ENCODE data around the gene CACNA2D3. TPM values are rescaled to one million over a fixed set of nuclear protein-coding genes. Genes with fewer than 3 reads are reported as not detected.
A peak's percentile ranks its signal among the peaks of the same experiment; 100 is the strongest.

CACNA2D3 gene
- polyA plus RNA-seq, 3 donors: 8.3 to 21.5 (median 10.4) TPM

DNA sequence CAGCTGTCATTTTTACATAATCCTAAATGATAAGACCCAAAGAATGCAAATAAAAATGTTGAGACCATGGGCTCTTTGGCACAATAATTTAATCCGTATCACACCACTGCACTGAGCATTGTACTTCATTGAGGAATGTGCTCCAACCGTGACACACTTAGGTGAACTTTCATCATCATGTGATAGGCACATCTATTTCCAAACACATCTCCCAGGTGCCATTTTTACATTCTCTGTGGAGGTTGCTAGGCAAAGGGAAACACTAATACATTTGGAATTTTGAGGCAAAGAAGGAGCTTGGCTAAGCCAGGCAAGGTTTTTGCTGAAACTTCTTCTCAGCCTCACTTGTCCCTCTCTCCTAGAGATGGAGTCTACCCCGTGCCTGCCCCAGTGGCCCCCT is 736.8 kb downstream of the CACNA2D3 start:
- TF ChIP-seq, protein P1, sequence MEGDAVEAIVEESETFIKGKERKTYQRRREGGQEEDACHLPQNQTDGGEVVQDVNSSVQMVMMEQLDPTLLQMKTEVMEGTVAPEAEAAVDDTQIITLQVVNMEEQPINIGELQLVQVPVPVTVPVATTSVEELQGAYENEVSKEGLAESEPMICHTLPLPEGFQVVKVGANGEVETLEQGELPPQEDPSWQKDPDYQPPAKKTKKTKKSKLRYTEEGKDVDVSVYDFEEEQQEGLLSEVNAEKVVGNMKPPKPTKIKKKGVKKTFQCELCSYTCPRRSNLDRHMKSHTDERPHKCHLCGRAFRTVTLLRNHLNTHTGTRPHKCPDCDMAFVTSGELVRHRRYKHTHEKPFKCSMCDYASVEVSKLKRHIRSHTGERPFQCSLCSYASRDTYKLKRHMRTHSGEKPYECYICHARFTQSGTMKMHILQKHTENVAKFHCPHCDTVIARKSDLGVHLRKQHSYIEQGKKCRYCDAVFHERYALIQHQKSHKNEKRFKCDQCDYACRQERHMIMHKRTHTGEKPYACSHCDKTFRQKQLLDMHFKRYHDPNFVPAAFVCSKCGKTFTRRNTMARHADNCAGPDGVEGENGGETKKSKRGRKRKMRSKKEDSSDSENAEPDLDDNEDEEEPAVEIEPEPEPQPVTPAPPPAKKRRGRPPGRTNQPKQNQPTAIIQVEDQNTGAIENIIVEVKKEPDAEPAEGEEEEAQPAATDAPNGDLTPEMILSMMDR (IDR thresholded peaks at IDR 0.05): no peak

DNA sequence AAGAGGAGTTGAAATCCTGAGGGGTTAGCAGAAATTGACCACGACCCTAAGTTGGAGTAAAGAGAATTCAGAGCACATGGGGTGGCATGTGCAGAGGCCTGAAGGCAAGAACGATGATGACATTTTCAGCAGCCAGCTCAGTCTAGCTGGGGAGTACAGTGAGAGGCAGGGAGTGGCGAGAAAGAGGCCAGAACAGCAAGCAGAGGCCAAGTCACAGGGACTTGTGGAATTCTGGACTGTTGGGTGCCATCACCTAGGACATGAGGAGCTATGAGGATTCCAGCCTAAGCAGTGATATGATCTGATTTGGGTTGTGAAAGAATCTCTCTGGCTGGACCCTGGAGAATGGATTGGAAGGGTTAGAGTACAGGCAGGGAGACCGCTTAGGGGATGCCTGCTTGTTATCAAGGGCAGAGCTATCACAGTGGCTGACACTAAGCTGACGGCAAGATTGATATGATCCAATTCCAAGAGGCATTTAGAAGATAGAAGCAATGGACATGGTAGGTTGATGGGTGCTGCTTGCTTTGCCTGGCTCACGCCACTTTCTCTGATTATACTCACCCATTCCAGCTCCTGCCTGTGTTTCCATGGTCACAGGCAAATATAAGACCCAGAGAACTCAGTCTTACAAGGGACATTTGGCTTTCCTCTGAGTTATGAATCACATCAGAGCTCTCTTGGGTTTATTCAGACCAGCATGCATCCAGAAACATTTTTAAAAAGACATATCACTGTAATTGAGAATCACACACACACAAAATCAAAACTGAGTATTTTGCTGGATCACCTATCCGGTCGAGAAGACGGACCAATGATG is 739.1 kb downstream of the CACNA2D3 start:
- Histone ChIP-seq H3K4me2 (replicated peaks; ENCODE audit: extremely low read depth, low read length, poor library complexity, severe bottlenecking) (no peak overlapping the region), H2AFZ (ENCODE audit: insufficient read depth, low read depth, low read length, poor library complexity, severe bottlenecking) (no peak overlapping the region), H3K27ac (ENCODE audit: low read depth in 1 of 2, low read length in 2 of 2) (no peak overlapping the region), H3K36me3 (replicated peaks in 1 of 2; ENCODE audit: control insufficient read depth in 1 of 2, insufficient read depth in 2 of 2, low read length in 2 of 2) (no peaks in the 10 kb centered on the region), H3K79me2 (ENCODE audit: insufficient read depth, low read length) (no peaks in the 10 kb centered on the region), H3K4me3 (replicated peaks in 1 of 3; ENCODE audit: low read depth in 2 of 3, low read length in 3 of 3) (no peak overlapping the region), H3K4me1 (ENCODE audit: control insufficient read depth in 1 of 2, insufficient read depth in 2 of 2, low read length in 2 of 2) (peaks cover 3 to 26% of the 10 kb centered on the region in 2 donors), H3K27me3 (ENCODE audit: control insufficient read depth in 2 of 2, insufficient read depth in 2 of 2, low read length in 2 of 2) (no peaks in the 10 kb centered on the region), H3K9me3 (replicated peaks in 1 of 2; ENCODE audit: control insufficient read depth in 1 of 2, insufficient read depth in 1 of 2, low read length in 2 of 2) (no peaks in the 10 kb centered on the region), H3K9ac (ENCODE audit: insufficient read depth, low read length, poor library complexity, severe bottlenecking) (no peak overlapping the region), H4K20me1 (ENCODE audit: insufficient read depth, low read length) (no peaks in the 10 kb centered on the region)
- Mint-ChIP-seq H3K27ac (peak overlapping the region in 2 of 7 donors; percentile 10 to 62), H3K36me3 (no peaks in the 10 kb centered on the region), H3K9me3 (peaks cover 0 to 1% (median 0%) of the 10 kb centered on the region in 7 donors), H3K4me1 (peaks cover 14% of the 10 kb centered on the region), H3K27me3 (ENCODE audit: low read depth in 3 of 3) (peaks cover 0 to 13% (median 7%) of the 10 kb centered on the region in 3 donors), H3K4me3 (no peak overlapping the region)
- TF ChIP-seq, protein P1 (IDR thresholded peaks at IDR 0.05): no peak
- DNase-seq: no peak
- WGBS (ENCODE audit: insufficient coverage): 88% methylated on average over 5 of the region's 9 CpGs
- intact Hi-C loops (cut with micrococcal nuclease): no loop called here

More for the DNA sequence above, 736.8 kb downstream of the CACNA2D3 start:
- Mint-ChIP-seq H3K9me3 (peaks cover 0 to 1% (median 0%) of the 10 kb centered on the region in 7 donors), H3K27ac (no peak overlapping the region), H3K27me3 (ENCODE audit: low read depth in 3 of 3) (peaks cover 0 to 16% (median 7%) of the 10 kb centered on the region in 3 donors), H3K4me1 (peaks cover 14% of the 10 kb centered on the region), H3K36me3 (no peaks in the 10 kb centered on the region), H3K4me3 (no peak overlapping the region)
- H3K27ac ChIP-seq (ENCODE audit: low read depth in 1 of 2, low read length in 2 of 2): no peak overlapping the region
- no peaks in the 10 kb centered on the region for H3K36me3 ChIP-seq (replicated peaks in 1 of 2; ENCODE audit: control insufficient read depth in 1 of 2, insufficient read depth in 2 of 2, low read length in 2 of 2)
- H3K27me3 ChIP-seq (ENCODE audit: control insufficient read depth in 2 of 2, insufficient read depth in 2 of 2, low read length in 2 of 2): no peaks in the 10 kb centered on the region
- no peak overlapping the region for H3K9ac ChIP-seq (ENCODE audit: insufficient read depth, low read length, poor library complexity, severe bottlenecking)
- H3K9me3 ChIP-seq (replicated peaks in 1 of 2; ENCODE audit: control insufficient read depth in 1 of 2, insufficient read depth in 1 of 2, low read length in 2 of 2): no peaks in the 10 kb centered on the region
- H3K4me1 ChIP-seq (ENCODE audit: control insufficient read depth in 1 of 2, insufficient read depth in 2 of 2, low read length in 2 of 2): peaks cover 3 to 24% of the 10 kb centered on the region in 2 donors
- intact Hi-C loops (cut with micrococcal nuclease): loop anchor here (10.0 kb wide), 2 partner anchors 316 to 1396 kb away; no protein-coding TSS in a partner anchor
- WGBS (ENCODE audit: insufficient coverage): 100% methylated on average over 1 of the region's 3 CpGs
- H2AFZ ChIP-seq (ENCODE audit: insufficient read depth, low read depth, low read length, poor library complexity, severe bottlenecking): no peak overlapping the region
- H3K4me3 ChIP-seq (replicated peaks in 1 of 3; ENCODE audit: low read depth in 2 of 3, low read length in 3 of 3): no peak overlapping the region
- H3K79me2 ChIP-seq (ENCODE audit: insufficient read depth, low read length): no peaks in the 10 kb centered on the region
- H3K4me2 ChIP-seq (replicated peaks; ENCODE audit: extremely low read depth, low read length, poor library complexity, severe bottlenecking): no peak overlapping the region
- H4K20me1 ChIP-seq (ENCODE audit: insufficient read depth, low read length): no peaks in the 10 kb centered on the region
- DNase-seq: no peak

Data from CD14-positive monocyte (primary cell).